ENCODE measurements around the gene SLC10A6. TPM values are rescaled to one million over a fixed set of nuclear protein-coding genes. Genes with fewer than 3 reads are reported as not detected.

SLC10A6 gene
- total and polyA plus RNA-seq, 2 of the 13 experiments (the other 11 are each of a cell fraction or from before 2014, with no cell fraction given): not detected

DNA sequence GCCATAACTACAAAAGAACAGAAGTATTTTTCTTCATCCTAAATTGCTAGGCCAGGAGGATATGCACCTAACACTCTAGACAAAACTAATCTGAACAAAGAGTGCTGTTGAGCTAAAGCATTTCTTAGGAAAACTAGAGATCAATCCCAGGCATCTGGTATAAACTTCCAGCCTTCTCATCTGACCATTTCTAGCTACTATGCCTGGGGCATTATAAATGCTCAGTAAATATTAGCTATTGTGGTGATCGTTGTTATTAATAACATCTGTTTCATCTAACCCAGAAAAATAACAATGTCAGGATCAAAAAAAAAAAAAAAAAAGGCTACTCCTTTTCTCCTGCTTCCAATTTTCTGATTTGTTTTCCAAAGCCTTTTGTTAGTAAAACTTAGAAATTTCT lies 7.7 kb upstream of the SLC10A6 start (continued):
- TF ChIP-seq MEIS1 (CRISPR knock-in tag; IDR thresholded peaks at IDR 0.05; ENCODE audit: borderline replicate concordance): no peak

GRCh38 chr4:86855572-86855971 lies 6.4 kb upstream of the SLC10A6 start:
- POLR2A ChIA-PET: no interaction called here
- Histone ChIP-seq H3K9me3 (ENCODE audit: low read length) (no peaks in the 10 kb centered on the region), H3K9ac (ENCODE audit: insufficient read depth, low read depth, low read length) (no peak overlapping the region), H3K79me2 (ENCODE audit: insufficient read depth, low read length) (no peaks in the 10 kb centered on the region), H3K27me3 (ENCODE audit: control insufficient read depth in 1 of 2, insufficient read depth in 2 of 2, low read length in 2 of 2) (no peaks in the 10 kb centered on the region), H3K27ac (ENCODE audit: extremely low read length, insufficient read depth, low read length) (no peak overlapping the region), H2AFZ (ENCODE audit: low read length) (no peak overlapping the region), H3K4me2 (ENCODE audit: low read depth, low read length) (no peak overlapping the region), H4K20me1 (ENCODE audit: insufficient read depth, low read length) (no peaks in the 10 kb centered on the region), H3K36me3 (replicated peaks in 1 of 2; ENCODE audit: control insufficient read depth in 1 of 2, insufficient read depth in 2 of 2, low read length in 2 of 2) (no peaks in the 10 kb centered on the region), H3K4me1 (ENCODE audit: insufficient read depth, low read length) (no peaks in the 10 kb centered on the region), H3K4me3 (replicated peaks in 1 of 3; ENCODE audit: insufficient read depth in 1 of 3, low read depth in 2 of 3, low read length in 3 of 3) (no peak overlapping the region)
- CTCF ChIA-PET (ENCODE audit: low intra/inter-chr PET ratio, low total read pairs): no interaction called here
- BruUV-seq (replicated peaks): no TSS peak
- WGBS (ENCODE audit: low lambda C conversion rate): 8% methylated on average over 2 of the region's 2 CpGs
- TF ChIP-seq PPARG (CRISPR knock-in tag; conservative IDR thresholded peaks at IDR 0.05): no peak
- no peak for TF ChIP-seq PAWR (CRISPR knock-in tag; IDR thresholded peaks at IDR 0.05; ENCODE audit: borderline replicate concordance)
- TF ChIP-seq ZNF543 (CRISPR knock-in tag; IDR thresholded peaks at IDR 0.05): no peak
- TF ChIP-seq ZNF205 (CRISPR knock-in tag; IDR thresholded peaks at IDR 0.05): no peak
- TF ChIP-seq MED1 (CRISPR knock-in tag; IDR thresholded peaks at IDR 0.05): no peak
- no peak for TF ChIP-seq KMT2B (CRISPR knock-in tag; IDR thresholded peaks at IDR 0.05)
- TF ChIP-seq ZNF510 (CRISPR knock-in tag; IDR thresholded peaks at IDR 0.05; ENCODE audit: low read depth): no peak
- no peak for TF ChIP-seq KLF12 (CRISPR knock-in tag; IDR thresholded peaks at IDR 0.05; ENCODE audit: borderline replicate concordance)
- TF ChIP-seq CCAR2 (optimal IDR thresholded peaks at IDR 0.05; ENCODE audit: low read depth, low read length): no peak
- TF ChIP-seq ZNF557 (CRISPR knock-in tag; IDR thresholded peaks at IDR 0.05): no peak
- no peak for TF ChIP-seq TCF7 (IDR thresholded peaks at IDR 0.05; ENCODE audit: low read depth)
- TF ChIP-seq SETDB1 (CRISPR knock-in tag; IDR thresholded peaks at IDR 0.05; ENCODE audit: borderline replicate concordance): no peak
- no peak for TF ChIP-seq NKX3-1 (CRISPR knock-in tag; IDR thresholded peaks at IDR 0.05)
- no peak for TF ChIP-seq NBN (conservative IDR thresholded peaks at IDR 0.05)
- FAIRE-seq (no peak), ATAC-seq (no peak), DNase-seq (ENCODE audit: low spot score) (no peak)
- intact Hi-C loops (cut with micrococcal nuclease; ENCODE audit: unreplicated experiment) (no loop called here), in situ Hi-C loops (cut with HindIII; ENCODE audit: extremely low pct_ligation_motif_present, low pct_unique_long_range_greater_than_20kb) (no loop called here)
